Ramos (cell line): ENCODE measurements around the gene USP17L13.
"Not testable (repeated sequence)": the region's sequence is repeated elsewhere in the genome, so short reads cannot be mapped to it uniquely, and the experiment has no call there.

Source experiments
- in situ Hi-C: fragments of 300-500 bp; cut with MboI; formaldehyde crosslinking; loops from one replicate; pipeline ENCODE4 v1.14.3; 2022; ENCODE audit warnings: low sequenced_read_pairs; ENCODE audit not compliant: unreplicated experiment

Gene USP17L13, protein sequence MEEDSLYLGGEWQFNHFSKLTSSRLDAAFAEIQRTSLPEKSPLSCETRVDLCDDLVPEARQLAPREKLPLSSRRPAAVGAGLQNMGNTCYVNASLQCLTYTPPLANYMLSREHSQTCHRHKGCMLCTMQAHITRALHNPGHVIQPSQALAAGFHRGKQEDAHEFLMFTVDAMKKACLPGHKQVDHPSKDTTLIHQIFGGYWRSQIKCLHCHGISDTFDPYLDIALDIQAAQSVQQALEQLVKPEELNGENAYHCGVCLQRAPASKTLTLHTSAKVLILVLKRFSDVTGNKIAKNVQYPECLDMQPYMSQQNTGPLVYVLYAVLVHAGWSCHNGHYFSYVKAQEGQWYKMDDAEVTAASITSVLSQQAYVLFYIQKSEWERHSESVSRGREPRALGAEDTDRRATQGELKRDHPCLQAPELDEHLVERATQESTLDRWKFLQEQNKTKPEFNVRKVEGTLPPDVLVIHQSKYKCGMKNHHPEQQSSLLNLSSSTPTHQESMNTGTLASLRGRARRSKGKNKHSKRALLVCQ

DNA sequence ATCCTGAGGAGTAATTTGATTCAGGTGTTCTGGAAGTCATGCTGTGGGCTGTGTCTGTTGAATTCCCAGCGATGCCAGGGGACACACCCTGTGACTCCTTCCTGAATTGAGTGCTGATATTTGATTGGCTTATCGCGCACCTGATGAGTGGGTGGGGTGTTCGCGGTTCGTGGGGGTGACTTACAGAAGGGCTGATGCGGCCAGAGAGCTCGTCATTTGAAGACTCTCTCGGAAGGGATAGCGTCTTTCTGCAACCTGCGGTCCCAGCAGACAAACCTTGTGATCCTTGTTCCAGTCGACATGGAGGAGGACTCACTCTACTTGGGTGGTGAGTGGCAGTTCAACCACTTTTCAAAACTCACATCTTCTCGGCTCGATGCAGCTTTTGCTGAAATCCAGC, at the start of gene USP17L13:
Gene USP17L13, plus strand, starts transcription at position 301 of the 400 bp plus-strand sequence. Its CDS starts 0 bp downstream, at position 301.
- in situ Hi-C loops: not testable (repeated sequence)

- in situ Hi-C loops: not testable (repeated sequence)
Observed at GRCh38 chr4:9210357-9210756, 14.3 kb upstream of the USP17L13 start, which contains the start of gene USP17L10. USP17L10 (plus strand) TSS chr4:9210657; CDS start chr4:9210657, 0 bp downstream.

DNA sequence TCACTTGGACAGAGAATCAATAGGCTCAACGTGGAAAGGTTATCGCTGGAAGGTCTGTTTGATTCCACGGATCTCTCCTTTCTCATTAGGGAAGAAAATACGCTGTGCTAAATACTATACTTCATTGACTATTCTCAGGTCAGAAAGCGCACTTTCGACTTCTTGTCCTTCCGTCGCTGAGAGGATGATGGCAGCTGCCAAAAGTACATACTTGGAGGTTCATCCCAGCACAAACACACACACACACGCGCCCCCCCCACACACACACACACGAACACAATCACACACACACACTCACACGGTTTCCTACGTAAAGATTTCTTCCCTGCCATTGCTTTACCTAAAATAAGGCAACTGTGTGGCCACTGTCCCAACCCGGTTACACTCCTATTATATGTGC, 10.0 kb upstream of the USP17L13 start:
- in situ Hi-C loops: not testable (repeated sequence)

DNA sequence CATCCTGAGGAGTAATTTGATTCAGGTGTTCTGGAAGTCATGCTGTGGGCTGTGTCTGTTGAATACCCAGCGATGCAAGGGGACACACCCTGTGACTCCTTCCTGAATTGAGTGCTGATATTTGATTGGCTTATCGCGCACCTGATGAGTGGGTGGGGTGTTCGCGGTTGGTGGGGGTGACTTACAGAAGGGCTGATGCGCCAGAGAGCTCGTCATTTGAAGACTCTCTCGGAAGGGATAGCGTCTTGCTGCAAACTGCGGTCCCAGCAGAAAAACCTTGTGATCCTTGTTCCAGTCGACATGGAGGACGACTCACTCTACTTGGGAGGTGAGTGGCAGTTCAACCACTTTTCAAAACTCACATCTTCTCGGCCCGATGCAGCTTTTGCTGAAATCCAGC, 9.6 kb upstream of the USP17L13 start, which contains the start of gene USP17L11:
Gene USP17L11, plus strand, starts transcription at position 301 of the 400 bp plus-strand sequence. Its CDS starts 0 bp downstream, at position 301.
- in situ Hi-C loops: not testable (repeated sequence)

DNA sequence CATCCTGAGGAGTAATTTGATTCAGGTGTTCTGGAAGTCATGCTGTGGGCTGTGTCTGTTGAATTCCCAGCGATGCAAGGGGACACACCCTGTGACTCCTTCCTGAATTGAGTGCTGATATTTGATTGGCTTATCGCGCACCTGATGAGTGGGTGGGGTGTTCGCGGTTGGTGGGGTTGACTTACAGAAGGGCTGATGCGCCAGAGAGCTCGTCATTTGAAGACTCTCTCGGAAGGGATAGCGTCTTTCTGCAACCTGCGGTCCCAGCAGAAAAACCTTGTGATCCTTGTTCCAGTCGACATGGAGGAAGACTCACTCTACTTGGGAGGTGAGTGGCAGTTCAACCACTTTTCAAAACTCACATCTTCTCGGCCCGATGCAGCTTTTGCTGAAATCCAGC, 4.8 kb upstream of the USP17L13 start, which contains the start of gene USP17L12:
Gene USP17L12, plus strand, starts transcription at position 301 of the 400 bp plus-strand sequence. Its CDS starts 0 bp downstream, at position 301.
- in situ Hi-C loops: not testable (repeated sequence)

GRCh38 chr4:9230249-9230648, 5.6 kb downstream of the USP17L13 start:
- in situ Hi-C loops: not testable (repeated sequence)

DNA sequence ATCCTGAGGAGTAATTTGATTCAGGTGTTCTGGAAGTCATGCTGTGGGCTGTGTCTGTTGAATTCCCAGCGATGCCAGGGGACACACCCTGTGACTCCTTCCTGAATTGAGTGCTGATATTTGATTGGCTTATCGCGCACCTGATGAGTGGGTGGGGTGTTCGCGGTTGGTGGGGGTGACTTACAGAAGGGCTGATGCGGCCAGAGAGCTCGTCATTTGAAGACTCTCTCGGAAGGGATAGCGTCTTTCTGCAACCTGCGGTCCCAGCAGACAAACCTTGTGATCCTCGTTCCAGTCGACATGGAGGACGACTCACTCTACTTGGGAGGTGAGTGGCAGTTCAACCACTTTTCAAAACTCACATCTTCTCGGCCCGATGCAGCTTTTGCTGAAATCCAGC, 9.4 kb downstream of the USP17L13 start, which contains the start of gene USP17L15:
Gene USP17L15, plus strand, starts transcription at position 301 of the 400 bp plus-strand sequence. Its CDS starts 0 bp downstream, at position 301.
- in situ Hi-C loops: not testable (repeated sequence)

DNA sequence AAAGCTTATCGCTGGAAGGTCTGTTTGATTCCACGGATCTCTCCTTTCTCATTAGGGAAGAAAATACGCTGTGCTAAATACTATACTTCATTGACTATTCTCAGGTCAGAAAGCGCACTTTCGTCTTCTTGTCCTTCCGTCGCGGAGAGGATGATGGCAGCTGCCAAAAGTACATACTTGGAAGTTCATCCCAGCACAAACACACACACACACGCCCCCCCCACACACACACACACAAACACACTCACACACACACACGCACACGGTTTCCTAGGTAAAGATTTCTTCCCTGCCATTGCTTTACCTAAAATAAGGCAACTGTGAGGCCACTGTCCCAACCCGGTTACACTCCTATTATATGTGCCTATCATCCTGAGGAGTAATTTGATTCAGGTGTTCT, 13.8 kb downstream of the USP17L13 start:
- in situ Hi-C loops: not testable (repeated sequence)

- in situ Hi-C loops: not testable (repeated sequence)
Observed at GRCh38 chr4:9243579-9243978, 18.9 kb downstream of the USP17L13 start, which contains the start of gene USP17L17. USP17L17 (plus strand) TSS chr4:9243879; CDS start chr4:9243879, 0 bp downstream.

DNA sequence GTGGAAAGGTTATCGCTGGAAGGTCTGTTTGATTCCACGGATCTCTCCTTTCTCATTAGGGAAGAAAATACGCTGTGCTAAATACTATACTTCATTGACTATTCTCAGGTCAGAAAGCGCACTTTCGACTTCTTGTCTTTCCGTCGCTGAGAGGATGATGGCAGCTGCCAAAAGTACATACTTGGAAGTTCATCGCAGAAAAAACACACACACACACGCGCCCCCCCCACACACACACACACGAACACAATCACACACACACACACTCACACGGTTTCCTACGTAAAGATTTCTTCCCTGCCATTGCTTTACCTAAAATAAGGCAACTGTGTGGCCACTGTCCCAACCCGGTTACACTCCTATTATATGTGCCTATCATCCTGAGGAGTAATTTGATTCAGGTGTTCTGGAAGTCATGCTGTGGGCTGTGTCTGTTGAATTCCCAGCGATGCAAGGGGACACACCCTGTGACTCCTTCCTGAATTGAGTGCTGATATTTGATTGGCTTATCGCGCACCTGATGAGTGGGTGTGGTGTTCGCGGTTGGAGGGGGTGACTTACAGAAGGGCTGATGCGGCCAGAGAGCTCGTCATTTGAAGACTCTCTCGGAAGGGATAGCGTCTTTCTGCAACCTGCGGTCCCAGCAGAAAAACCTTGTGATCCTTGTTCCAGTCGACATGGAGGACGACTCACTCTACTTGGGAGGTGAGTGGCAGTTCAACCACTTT, 23.4 kb downstream of the USP17L13 start, which contains the start of gene USP17L18:
Gene USP17L18, plus strand, starts transcription at position 678 of the 728 bp plus-strand sequence. Its CDS starts 0 bp downstream, at position 678.
- in situ Hi-C loops: not testable (repeated sequence)

GRCh38 chr4:9253078-9253477, 28.4 kb downstream of the USP17L13 start, which contains the start of gene USP17L19:
USP17L19 (plus strand) TSS chr4:9253378; CDS start chr4:9253378, 0 bp downstream.
- in situ Hi-C loops: not testable (repeated sequence)

DNA sequence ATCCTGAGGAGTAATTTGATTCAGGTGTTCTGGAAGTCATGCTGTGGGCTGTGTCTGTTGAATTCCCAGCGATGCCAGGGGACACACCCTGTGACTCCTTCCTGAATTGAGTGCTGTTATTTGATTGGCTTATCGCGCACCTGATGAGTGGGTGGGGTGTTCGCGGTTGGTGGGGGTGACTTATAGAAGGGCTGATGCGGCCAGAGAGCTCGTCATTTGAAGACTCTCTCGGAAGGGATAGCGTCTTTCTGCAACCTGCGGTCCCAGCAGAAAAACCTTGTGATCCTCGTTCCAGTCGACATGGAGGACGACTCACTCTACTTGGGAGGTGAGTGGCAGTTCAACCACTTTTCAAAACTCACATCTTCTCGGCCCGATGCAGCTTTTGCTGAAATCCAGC, 33.1 kb downstream of the USP17L13 start, which contains the start of gene USP17L20:
Gene USP17L20, plus strand, starts transcription at position 301 of the 400 bp plus-strand sequence. Its CDS starts 0 bp downstream, at position 301.
- in situ Hi-C loops: not testable (repeated sequence)

- in situ Hi-C loops: not testable (repeated sequence)
Observed at GRCh38 chr4:9262572-9262971, 37.9 kb downstream of the USP17L13 start, which contains the start of gene USP17L21. USP17L21 (plus strand) TSS chr4:9262872; CDS start chr4:9262872, 0 bp downstream.

DNA sequence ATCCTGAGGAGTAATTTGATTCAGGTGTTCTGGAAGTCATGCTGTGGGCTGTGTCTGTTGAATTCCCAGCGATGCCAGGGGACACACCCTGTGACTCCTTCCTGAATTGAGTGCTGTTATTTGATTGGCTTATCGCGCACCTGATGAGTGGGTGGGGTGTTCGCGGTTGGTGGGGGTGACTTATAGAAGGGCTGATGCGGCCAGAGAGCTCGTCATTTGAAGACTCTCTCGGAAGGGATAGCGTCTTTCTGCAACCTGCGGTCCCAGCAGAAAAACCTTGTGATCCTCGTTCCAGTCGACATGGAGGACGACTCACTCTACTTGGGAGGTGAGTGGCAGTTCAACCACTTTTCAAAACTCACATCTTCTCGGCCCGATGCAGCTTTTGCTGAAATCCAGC, 42.6 kb downstream of the USP17L13 start, which contains the start of gene USP17L22:
Gene USP17L22, plus strand, starts transcription at position 301 of the 400 bp plus-strand sequence. Its CDS starts 0 bp downstream, at position 301.
- in situ Hi-C loops: not testable (repeated sequence)

GRCh38 chr4:9271719-9272118, 47.0 kb downstream of the USP17L13 start:
- in situ Hi-C loops: not testable (repeated sequence)
